ENCODE data around the gene GLT6D1. TPM values are rescaled to one million over a fixed set of nuclear protein-coding genes. Genes with fewer than 3 reads are reported as not detected.

The GLT6D1 gene
- total RNA-seq, result not detected

GRCh38 chr9:135639196-135639595, at the start of gene GLT6D1:
Gene GLT6D1, minus strand, starts transcription at chr9:135639540. Its CDS starts 353 bp downstream, at chr9:135639187.

GRCh38 chr9:135662758-135663450, 23.6 kb upstream of the GLT6D1 start, which contains the start of gene LCN9:
Gene LCN9, plus strand, starts transcription at chr9:135663309. Its CDS starts 13 bp downstream, at chr9:135663322.

Other genes starting within 250 kb of the GLT6D1 start
- 32.5 TPM for gene PPP1R26, start 159.8 kb downstream of the GLT6D1 start, total RNA-seq
- gene MRPS2, start 138.9 kb downstream of the GLT6D1 start, total RNA-seq, result 20.0 TPM
- 13.0 TPM for gene LCN1, start 118.1 kb downstream of the GLT6D1 start, total RNA-seq
- not detected for gene OBP2A, start 93.4 kb downstream of the GLT6D1 start, total RNA-seq
- gene PAEP, start 77.8 kb downstream of the GLT6D1 start, total RNA-seq, result not detected
- not detected for gene LCN9, start 23.8 kb upstream of the GLT6D1 start, total RNA-seq
- gene SOHLH1, start 59.9 kb upstream of the GLT6D1 start, total RNA-seq, result 0.99 TPM
- 1.1 TPM for gene KCNT1, start 62.6 kb upstream of the GLT6D1 start, total RNA-seq